ENCODE results near the gene HERC6.
"Not testable (repeated sequence)": the region's sequence is repeated elsewhere in the genome, so short reads cannot be mapped to it uniquely, and the experiment has no call there.

HERC6 gene

GRCh38 chr4:88448211-88448765, 69.6 kb downstream of the HERC6 start:
- not testable (repeated sequence) for DNase-seq

DNA sequence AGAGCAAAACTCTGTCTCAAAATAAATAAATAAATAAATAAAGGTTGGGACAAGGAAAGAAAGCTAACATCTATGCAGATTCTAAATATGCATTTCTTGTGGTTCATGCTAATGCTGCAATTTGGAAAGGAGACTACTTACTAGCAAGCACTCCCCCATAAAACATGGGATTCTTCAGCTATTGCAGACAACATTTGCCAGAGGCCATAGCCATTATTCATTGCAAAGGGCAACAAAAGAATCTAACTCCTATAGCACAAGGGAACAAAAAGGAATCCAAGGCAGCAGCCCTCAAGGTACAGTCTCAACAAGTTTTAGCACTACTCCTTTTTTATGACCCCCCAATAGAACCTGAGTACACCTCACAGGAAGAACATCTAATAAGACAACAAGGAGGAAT, 70.2 kb downstream of the HERC6 start:
- no peak for DNase-seq

DNA sequence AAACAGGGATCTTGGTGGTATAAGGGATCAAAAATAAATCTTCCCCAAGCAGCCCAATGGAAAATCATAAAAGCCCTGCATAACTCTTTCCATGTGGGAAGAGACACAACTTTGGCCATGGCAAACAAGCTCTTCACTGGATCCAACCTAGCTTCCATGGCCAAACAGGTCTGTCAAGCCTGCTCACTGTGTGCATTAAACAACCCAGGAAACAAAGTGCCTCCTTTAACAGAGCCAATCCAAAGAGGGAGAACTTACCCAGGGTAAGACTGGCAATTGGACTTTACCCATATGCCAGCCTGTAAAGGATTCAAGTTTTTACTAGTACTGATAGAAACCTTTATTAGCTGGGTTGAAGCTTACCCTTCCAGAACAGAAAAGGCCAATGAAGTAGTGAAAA, 70.6 kb downstream of the HERC6 start:
- DNase-seq: no peak

GRCh38 chr4:88451205-88451604, 72.6 kb downstream of the HERC6 start:
- DNase-seq: no peak

GRCh38 chr4:88452912-88453311, 74.3 kb downstream of the HERC6 start:
- no peak for DNase-seq

- DNase-seq: peak; percentile 82
Measured at GRCh38 chr4:88456670-88457306, 78.1 kb downstream of the HERC6 start, which contains the start of gene HERC5. Gene HERC5, plus strand, starts transcription at chr4:88457119. Its CDS starts 151 bp downstream, at chr4:88457270.

- no peak for DNase-seq
Measured at GRCh38 chr4:88457307-88458103, 78.9 kb downstream of the HERC6 start.

DNA sequence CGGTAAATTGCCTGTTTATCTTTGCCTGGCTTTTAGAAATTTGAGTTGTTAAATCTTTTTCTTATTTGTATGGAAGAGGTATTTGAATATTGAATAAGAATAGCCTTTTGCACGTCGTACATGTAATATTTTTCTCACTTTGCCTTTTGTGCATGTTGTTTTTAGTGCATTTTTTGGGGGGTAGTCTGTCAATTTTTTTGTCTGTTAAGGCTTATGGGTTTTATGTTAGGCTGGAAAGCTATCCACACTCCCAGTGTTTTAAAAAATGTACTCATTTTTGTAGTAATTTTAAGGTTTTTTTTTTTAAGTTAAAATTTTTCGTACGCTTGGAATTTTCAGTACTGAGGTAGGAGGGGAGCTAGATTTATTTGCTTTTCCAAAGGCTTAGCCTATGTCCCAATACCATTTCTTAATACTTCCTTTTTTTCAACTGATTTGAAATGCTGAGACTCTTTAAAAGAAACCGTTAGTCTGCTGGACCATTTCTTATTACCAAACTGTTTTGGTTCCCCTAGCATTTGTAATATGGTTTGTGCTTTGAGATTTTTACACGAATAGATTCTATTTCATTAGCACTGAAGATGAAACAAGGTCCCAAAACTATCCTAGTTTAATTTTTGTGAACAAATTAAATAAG, 79.6 kb downstream of the HERC6 start:
- DNase-seq: no peak

GRCh38 chr4:88465653-88466192, 87.1 kb downstream of the HERC6 start:
- DNase-seq: no peak

DNA sequence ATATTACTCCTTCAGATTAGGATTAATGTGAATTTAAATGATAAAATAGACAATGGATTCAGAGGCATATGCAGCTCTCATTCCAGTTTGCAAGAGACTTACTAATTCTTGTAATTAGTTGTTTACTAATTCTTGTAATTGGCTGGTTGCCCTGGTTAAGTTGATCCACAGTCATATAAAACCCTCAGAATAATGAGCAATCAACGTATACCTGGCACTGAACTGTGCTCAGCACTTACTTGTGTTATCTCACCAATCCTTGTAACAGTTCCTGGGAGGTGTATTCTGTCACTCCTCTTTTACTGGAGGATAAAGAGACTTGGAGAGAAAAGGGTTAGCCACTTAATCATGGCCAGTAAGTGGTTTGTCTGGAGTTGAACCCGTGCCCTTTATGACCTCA, 88.7 kb downstream of the HERC6 start:
- no peak for DNase-seq

- DNase-seq: no peak
Measured at GRCh38 chr4:88477229-88477860, 98.7 kb downstream of the HERC6 start.

- DNase-seq: no peak
Measured at GRCh38 chr4:88478247-88478646, 99.6 kb downstream of the HERC6 start.

DNA sequence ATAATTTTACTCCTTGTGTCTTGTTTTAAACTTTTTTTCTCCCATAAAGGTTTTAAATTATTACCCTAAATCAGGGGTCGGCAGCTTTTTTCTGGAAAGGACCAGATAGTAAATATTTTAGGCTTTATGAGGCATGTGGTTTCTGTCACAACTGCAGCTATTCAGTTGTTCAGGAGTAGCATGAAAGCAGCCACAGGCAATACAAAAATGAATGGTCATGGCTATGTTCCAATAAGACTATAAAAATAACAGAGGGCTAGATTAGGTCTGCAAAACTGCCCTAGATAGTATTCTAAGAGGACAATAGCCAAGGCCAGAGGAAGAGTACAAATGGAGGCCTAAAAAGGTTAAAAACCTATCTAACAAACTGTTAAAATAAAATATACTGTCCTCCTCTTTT, 102.9 kb downstream of the HERC6 start:
- DNase-seq: no peak

DNA sequence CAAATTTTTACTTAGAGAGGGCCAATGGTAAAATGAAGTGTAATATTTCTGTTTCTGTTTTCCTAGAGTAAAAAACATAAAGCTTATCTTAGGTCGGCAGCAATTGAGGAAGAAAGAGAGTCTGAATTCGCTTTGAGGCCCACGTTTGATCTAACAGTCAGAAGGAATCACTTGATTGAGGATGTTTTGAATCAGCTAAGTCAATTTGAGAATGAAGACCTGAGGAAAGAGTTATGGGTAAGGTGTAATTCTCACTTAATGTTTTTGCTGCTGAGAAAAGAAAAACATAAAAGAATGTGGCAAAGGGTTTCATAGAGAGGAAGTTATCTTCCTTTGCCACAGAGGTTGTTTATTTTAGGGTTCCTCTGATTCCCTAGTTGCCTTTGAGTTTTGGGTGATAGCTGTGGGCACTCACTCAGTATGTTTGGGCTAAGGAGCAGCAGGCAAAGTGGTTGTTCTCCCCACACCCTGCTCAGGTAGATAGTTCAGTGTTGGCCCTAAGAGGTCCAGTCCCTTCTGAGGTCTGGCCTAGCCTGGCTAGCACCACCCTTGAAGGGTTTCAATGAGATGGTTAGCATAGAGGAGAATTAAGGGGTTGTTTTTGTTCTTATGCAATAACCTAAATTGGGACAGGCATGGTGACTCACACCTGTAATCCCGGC, 110.6 kb downstream of the HERC6 start:
- no peak for DNase-seq
